ENCODE measurements around the gene SH2D6.

- TF ChIP-seq TAF1 (IDR thresholded peaks at IDR 0.05; ENCODE audit: borderline replicate concordance, insufficient read depth, low read length) = no peak
- TF ChIP-seq SIN3A (IDR thresholded peaks at IDR 0.05; ENCODE audit: borderline replicate concordance, insufficient read depth, low read length) = no peak
- no peak for TF ChIP-seq POLR2AphosphoS5 (IDR thresholded peaks at IDR 0.05; ENCODE audit: low read depth, low read length)
Measured at GRCh38 chr2:85481818-85482777, 63.6 kb downstream of the SH2D6 start.

Data from PFSK-1 (cell line).